Karpas-422 (cell line): ENCODE results near the gene CNOT10. TPM values are rescaled to one million over a fixed set of nuclear protein-coding genes. Genes with fewer than 3 reads are reported as not detected.

Experiments used
- total RNA-seq: library from RNA; depleted of rRNA; stranded (reverse); fragments of >200 nt; shearing (Covaris generic); gene quantifications from 2 replicates; pipeline ENCODE4 v1.2.3, GENCODE V29; 2014; ENCODE audit warnings: low replicate concordance; rRNA removed

CNOT10 gene
- total RNA-seq, 1 experiment from 2014 or later = 62.7 TPM

Other genes starting within 250 kb of the CNOT10 start
- gene CMTM6, start 182.3 kb upstream of the CNOT10 start, total RNA-seq = 73.4 and 171 TPM in 2 replicates
- gene DYNC1LI1, start 114.3 kb upstream of the CNOT10 start, total RNA-seq = 26.6 and 36.9 TPM in 2 replicates
- not detected in 2 replicates for gene TRIM71, start 132.8 kb downstream of the CNOT10 start, total RNA-seq